Neural cell (in vitro differentiated cells): ENCODE data around the gene SPINDOC. TPM values are rescaled to one million over a fixed set of nuclear protein-coding genes. Genes with fewer than 3 reads are reported as not detected.

Source experiments
- H2AFZ ChIP-seq: fragments of 200-600, 300-800 bp; sonication (generic), shearing (Covaris generic); 2 replicates; pipeline ENCODE4 v1.6.0; 2014; ENCODE audit warnings: low read depth, mild to moderate bottlenecking, antibody characterized with exemption, low read length, moderate library complexity
- H3F3A ChIP-seq: fragments of 200-600 bp; shearing (Covaris generic); 2 replicates; pipeline ENCODE4 v1.6.1; 2016; ENCODE audit warnings: mild to moderate bottlenecking, moderate library complexity, mixed read lengths, antibody characterized with exemption, low read length; ENCODE audit not compliant: insufficient read depth, poor library complexity, severe bottlenecking
- H3K27ac ChIP-seq: fragments of 200-600, 300-800 bp; sonication (generic), shearing (Covaris generic); 2 replicates; pipeline ENCODE4 v1.5.1; 2014; ENCODE audit warnings: mild to moderate bottlenecking, low read length, moderate library complexity
- H3K27me3 ChIP-seq: fragments of 300-800, 200-600 bp; sonication (generic), shearing (Covaris generic); 2 replicates; pipeline ENCODE4 v1.6.0; 2014; ENCODE audit warnings: mild to moderate bottlenecking, low read depth, low read length, moderate library complexity; ENCODE audit not compliant: insufficient read depth
- H3K36me3 ChIP-seq: fragments of 300-800, 200-600 bp; sonication (generic), shearing (Covaris generic); 2 replicates; pipeline ENCODE4 v1.5.1; 2014; ENCODE audit warnings: mild to moderate bottlenecking, antibody characterized with exemption, low read length, moderate library complexity; ENCODE audit not compliant: insufficient read depth
- H3K4me2 ChIP-seq: fragments of 300-800, 200-600 bp; sonication (generic), shearing (Covaris generic); 2 replicates; pipeline ENCODE4 v1.6.0; 2014; ENCODE audit warnings: mild to moderate bottlenecking, low read length
- H3K4me3 ChIP-seq: fragments of 300-800, 200-600 bp; sonication (generic), shearing (Covaris generic); 2 replicates; pipeline ENCODE4 v1.5.1; 2014; ENCODE audit warnings: mild to moderate bottlenecking, low read length, moderate library complexity
- H3K79me2 ChIP-seq: fragments of 200-600 bp; shearing (Covaris generic); replicated peaks from 2 replicates; pipeline ENCODE4 v1.6.0; 2014; ENCODE audit warnings: mild to moderate bottlenecking, low read length, moderate library complexity; ENCODE audit not compliant: insufficient read depth
- H3K9ac ChIP-seq: fragments of 300-800, 200-600 bp; sonication (generic), shearing (Covaris generic); 2 replicates; pipeline ENCODE4 v1.6.1; 2016; ENCODE audit warnings: mild to moderate bottlenecking, low read length, mixed read lengths
- H3K9me2 ChIP-seq: fragments of 200-600 bp; shearing (Covaris generic); 2 replicates; pipeline ENCODE4 v1.6.1; 2016; ENCODE audit warnings: mild to moderate bottlenecking, low read length, mixed read lengths; ENCODE audit not compliant: insufficient read depth
- H3K9me3 ChIP-seq: fragments of 200-600, 300-800 bp; sonication (generic), shearing (Covaris generic); 2 replicates; pipeline ENCODE4 v1.6.1; 2016; ENCODE audit warnings: mild to moderate bottlenecking, mixed run types, low read length, moderate library complexity, mixed read lengths
- H4K20me1 ChIP-seq: fragments of 200-600 bp; shearing (Covaris generic); 2 replicates; pipeline ENCODE4 v1.6.1; 2016; ENCODE audit warnings: mild to moderate bottlenecking, mixed run types; ENCODE audit not compliant: insufficient read depth
- EP300 ChIP-seq: fragments of 450-650 bp; conservative IDR thresholded peaks from 2 replicates; pipeline ENCODE4 v1.6.1; 2014; ENCODE audit warnings: antibody characterized with exemption, mild to moderate bottlenecking, moderate library complexity; ENCODE audit not compliant: poor library complexity, severe bottlenecking
- EZH2 ChIP-seq: fragments of 200-600, 300-800 bp; shearing (Covaris generic), sonication (generic); IDR thresholded peaks from 2 replicates; pipeline ENCODE4 v1.6.1; 2014; ENCODE audit warnings: antibody characterized with exemption, low read length, borderline replicate concordance, mild to moderate bottlenecking; ENCODE audit not compliant: insufficient read depth, poor library complexity, severe bottlenecking
- POLR2AphosphoS5 ChIP-seq: IDR thresholded peaks from 2 replicates; pipeline ENCODE4 v1.6.1; 2012
- RAD21 ChIP-seq: fragments of 450-650 bp; conservative IDR thresholded peaks from 2 replicates; pipeline ENCODE4 v1.6.1; 2014; ENCODE audit warnings: antibody characterized with exemption, mild to moderate bottlenecking, moderate library complexity
- SMC3 ChIP-seq: fragments of 450-650 bp; conservative IDR thresholded peaks from 2 replicates; pipeline ENCODE4 v1.6.1; 2014; ENCODE audit warnings: antibody characterized with exemption, mild to moderate bottlenecking, moderate library complexity; ENCODE audit not compliant: poor library complexity
- TAF1 ChIP-seq: IDR thresholded peaks from 2 replicates; pipeline ENCODE4 v1.6.1; 2012; ENCODE audit warnings: low read depth
- polyA plus RNA-seq: library from polyadenylated mRNA; depleted of rRNA; stranded (reverse); fragments of >200 nt; gene quantifications from 2 replicates; pipeline ENCODE4 v1.2.3, GENCODE V29; 2014
- TF ChIP-seq, protein P1 (sequence below): IDR thresholded peaks from 2 replicates; pipeline ENCODE4 v1.6.1; 2012; ENCODE audit warnings: borderline replicate concordance
- TF ChIP-seq, protein P2 (sequence below): fragments of 450-650 bp; IDR thresholded peaks from 2 replicates; pipeline ENCODE4 v1.5.1; 2014; ENCODE audit warnings: antibody characterized with exemption, mild to moderate bottlenecking, moderate library complexity; ENCODE audit not compliant: poor library complexity, severe bottlenecking

The SPINDOC gene
- polyA plus RNA-seq, 1 donor from 2014 or later, result 20.3 TPM

DNA sequence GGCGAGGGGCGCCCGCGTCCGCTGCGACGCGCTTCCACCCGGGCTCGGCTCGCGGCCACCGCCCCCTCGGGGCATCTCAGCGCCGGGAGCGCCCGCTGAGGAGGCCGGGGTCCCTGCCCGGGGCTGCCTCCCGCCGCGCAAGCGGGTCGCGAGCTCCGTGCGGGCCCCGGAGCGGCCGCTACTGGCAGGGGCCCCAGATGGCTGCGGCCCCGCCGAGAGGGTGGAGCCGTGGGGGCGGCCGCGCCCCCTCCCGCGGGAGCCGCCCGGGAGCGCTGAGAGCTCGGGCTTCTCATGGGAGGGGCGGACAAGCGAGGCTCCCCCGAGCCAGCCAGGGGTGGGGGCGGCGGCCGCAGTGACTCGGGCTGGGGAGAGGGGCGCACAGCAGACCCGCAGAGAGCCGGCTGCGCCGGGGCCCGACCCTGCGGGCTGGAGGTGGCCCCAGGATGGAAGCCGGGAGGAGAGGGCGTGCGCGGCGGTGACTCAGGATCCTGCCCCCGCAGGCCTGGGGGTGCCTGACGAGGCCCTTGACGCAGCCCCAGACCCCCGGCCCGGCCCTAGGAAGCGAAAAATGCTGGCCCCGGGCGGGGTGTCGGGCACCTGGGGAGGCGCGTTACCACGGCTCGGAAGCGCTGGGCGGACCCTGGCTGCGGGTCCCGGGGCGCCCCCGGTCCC, 44.1 kb upstream of the SPINDOC start:
- Histone ChIP-seq H4K20me1 (peaks cover 3% of the 10 kb centered on the region), H3K9ac (peak overlapping the region; percentile 88), H2AFZ (peak overlapping the region; percentile 27), H3K9me2 (no peaks in the 10 kb centered on the region), H3K79me2 (peaks cover 55% of the 10 kb centered on the region), H3K36me3 (no peaks in the 10 kb centered on the region), H3K27ac (peak overlapping the region; percentile 83), H3K27me3 (no peaks in the 10 kb centered on the region), H3K4me2 (peak overlapping the region; percentile 66), H3K9me3 (no peaks in the 10 kb centered on the region), H3K4me3 (peak overlapping the region; percentile 91), H3F3A (no peaks in the 10 kb centered on the region)
- TF ChIP-seq EP300 (peak; percentile 9), EZH2 (no peak), TAF1 (peak; percentile 21)

DNA sequence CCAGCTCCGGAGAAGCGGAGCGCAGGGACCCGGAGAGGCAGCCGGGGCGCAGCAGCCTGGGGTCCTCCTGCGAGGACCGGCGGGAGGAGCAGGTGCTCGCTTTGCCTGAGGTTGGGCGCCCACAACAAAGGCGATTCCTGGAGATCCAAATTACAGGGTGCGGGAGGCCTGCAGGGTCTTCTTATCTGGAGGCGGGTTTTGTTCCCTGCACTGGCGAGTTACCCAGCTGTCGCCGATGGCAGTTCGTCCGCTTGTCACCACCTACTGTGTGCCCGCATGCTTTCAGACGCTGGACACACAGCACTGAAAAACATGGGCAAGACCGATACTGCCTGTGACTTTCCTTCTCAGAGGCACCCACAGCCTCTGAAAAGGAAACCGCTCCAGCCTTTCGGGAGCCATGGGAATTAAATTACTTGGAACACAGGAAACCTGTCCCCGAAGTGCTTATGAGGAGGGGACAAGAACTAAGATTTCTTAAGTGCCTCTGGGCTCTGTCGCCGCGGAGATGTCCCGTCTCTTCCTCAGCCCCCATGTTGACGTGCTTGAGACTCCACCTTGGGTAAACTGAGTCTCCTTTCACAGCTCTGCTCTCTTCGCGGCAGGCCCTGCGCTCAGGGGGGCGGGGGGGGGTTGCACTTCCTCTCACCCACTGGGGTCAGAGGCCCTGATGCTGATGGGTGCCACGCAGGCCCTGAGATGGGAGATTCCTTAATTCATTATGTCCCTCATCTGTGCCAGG, 43.4 kb upstream of the SPINDOC start:
- H3K9ac ChIP-seq, result peak overlapping the region; percentile 88
- peak overlapping the region; percentile 83 for H3K27ac ChIP-seq
- H2AFZ ChIP-seq, result peak overlapping the region; percentile 27
- no peaks in the 10 kb centered on the region for H3F3A ChIP-seq
- no peaks in the 10 kb centered on the region for H3K9me2 ChIP-seq
- H3K36me3 ChIP-seq, result no peaks in the 10 kb centered on the region
- TF ChIP-seq EP300, result no peak
- TF ChIP-seq TAF1, result peak; percentile 17
- no peak for TF ChIP-seq RAD21
- TF ChIP-seq, protein P1, sequence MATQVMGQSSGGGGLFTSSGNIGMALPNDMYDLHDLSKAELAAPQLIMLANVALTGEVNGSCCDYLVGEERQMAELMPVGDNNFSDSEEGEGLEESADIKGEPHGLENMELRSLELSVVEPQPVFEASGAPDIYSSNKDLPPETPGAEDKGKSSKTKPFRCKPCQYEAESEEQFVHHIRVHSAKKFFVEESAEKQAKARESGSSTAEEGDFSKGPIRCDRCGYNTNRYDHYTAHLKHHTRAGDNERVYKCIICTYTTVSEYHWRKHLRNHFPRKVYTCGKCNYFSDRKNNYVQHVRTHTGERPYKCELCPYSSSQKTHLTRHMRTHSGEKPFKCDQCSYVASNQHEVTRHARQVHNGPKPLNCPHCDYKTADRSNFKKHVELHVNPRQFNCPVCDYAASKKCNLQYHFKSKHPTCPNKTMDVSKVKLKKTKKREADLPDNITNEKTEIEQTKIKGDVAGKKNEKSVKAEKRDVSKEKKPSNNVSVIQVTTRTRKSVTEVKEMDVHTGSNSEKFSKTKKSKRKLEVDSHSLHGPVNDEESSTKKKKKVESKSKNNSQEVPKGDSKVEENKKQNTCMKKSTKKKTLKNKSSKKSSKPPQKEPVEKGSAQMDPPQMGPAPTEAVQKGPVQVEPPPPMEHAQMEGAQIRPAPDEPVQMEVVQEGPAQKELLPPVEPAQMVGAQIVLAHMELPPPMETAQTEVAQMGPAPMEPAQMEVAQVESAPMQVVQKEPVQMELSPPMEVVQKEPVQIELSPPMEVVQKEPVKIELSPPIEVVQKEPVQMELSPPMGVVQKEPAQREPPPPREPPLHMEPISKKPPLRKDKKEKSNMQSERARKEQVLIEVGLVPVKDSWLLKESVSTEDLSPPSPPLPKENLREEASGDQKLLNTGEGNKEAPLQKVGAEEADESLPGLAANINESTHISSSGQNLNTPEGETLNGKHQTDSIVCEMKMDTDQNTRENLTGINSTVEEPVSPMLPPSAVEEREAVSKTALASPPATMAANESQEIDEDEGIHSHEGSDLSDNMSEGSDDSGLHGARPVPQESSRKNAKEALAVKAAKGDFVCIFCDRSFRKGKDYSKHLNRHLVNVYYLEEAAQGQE, result no peak
- no peak for TF ChIP-seq EZH2
- TF ChIP-seq POLR2AphosphoS5, result no peak
- TF ChIP-seq, protein P2, sequence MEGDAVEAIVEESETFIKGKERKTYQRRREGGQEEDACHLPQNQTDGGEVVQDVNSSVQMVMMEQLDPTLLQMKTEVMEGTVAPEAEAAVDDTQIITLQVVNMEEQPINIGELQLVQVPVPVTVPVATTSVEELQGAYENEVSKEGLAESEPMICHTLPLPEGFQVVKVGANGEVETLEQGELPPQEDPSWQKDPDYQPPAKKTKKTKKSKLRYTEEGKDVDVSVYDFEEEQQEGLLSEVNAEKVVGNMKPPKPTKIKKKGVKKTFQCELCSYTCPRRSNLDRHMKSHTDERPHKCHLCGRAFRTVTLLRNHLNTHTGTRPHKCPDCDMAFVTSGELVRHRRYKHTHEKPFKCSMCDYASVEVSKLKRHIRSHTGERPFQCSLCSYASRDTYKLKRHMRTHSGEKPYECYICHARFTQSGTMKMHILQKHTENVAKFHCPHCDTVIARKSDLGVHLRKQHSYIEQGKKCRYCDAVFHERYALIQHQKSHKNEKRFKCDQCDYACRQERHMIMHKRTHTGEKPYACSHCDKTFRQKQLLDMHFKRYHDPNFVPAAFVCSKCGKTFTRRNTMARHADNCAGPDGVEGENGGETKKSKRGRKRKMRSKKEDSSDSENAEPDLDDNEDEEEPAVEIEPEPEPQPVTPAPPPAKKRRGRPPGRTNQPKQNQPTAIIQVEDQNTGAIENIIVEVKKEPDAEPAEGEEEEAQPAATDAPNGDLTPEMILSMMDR, result no peak
- TF ChIP-seq SMC3, result peak; percentile 32
- H3K79me2 ChIP-seq, result peaks cover 50% of the 10 kb centered on the region
- H4K20me1 ChIP-seq, result peaks cover 3% of the 10 kb centered on the region
- H3K27me3 ChIP-seq, result no peaks in the 10 kb centered on the region
- peak overlapping the region; percentile 91 for H3K4me3 ChIP-seq
- H3K9me3 ChIP-seq, result no peaks in the 10 kb centered on the region
- H3K4me2 ChIP-seq, result peak overlapping the region; percentile 66
